HG03025 (cell line): ENCODE data around the gene DISC1.
"Not testable (repeated sequence)": the region's sequence is repeated elsewhere in the genome, so short reads cannot be mapped to it uniquely, and the experiment has no call there.

Experiments used
- ATAC-seq: cut with Tn5 transposase; IDR thresholded peaks from one replicate; pipeline ENCODE4 v1.9.1; 2021; ENCODE audit warnings: mild to moderate bottlenecking, moderate library complexity; ENCODE audit not compliant: unreplicated experiment, low FRiP score

DISC1 gene

GRCh38 chr1:231605149-231606100, 21.2 kb upstream of the DISC1 start:
- ATAC-seq: no peak

- no peak for ATAC-seq
Observed at GRCh38 chr1:231606712-231607111, 19.9 kb upstream of the DISC1 start.

GRCh38 chr1:231610388-231610787, 16.2 kb upstream of the DISC1 start:
- no peak for ATAC-seq

- no peak for ATAC-seq
Observed at GRCh38 chr1:231611111-231611510, 15.5 kb upstream of the DISC1 start.

- ATAC-seq: no peak
Observed at GRCh38 chr1:231611851-231612250, 14.7 kb upstream of the DISC1 start.

- ATAC-seq: peak; percentile 97
Observed at GRCh38 chr1:231612393-231613089, 14.0 kb upstream of the DISC1 start.

GRCh38 chr1:231613419-231614349, 12.9 kb upstream of the DISC1 start:
- ATAC-seq: no peak

- ATAC-seq: no peak
Observed at GRCh38 chr1:231616667-231617066, 9.9 kb upstream of the DISC1 start.

GRCh38 chr1:231618609-231619256, 7.9 kb upstream of the DISC1 start:
- ATAC-seq: no peak

GRCh38 chr1:231619257-231619634, 7.3 kb upstream of the DISC1 start:
- ATAC-seq: no peak

- ATAC-seq: not testable (repeated sequence)
Observed at GRCh38 chr1:231625042-231625441, 1.5 kb upstream of the DISC1 start.

GRCh38 chr1:231625975-231626534, 535 bp upstream of the DISC1 start:
- no peak for ATAC-seq

- no peak for ATAC-seq
Observed at GRCh38 chr1:231626951-231627614, 493 bp downstream of the DISC1 start.

GRCh38 chr1:231628207-231628876, 1.8 kb downstream of the DISC1 start:
- ATAC-seq: no peak

- ATAC-seq: no peak
Observed at GRCh38 chr1:231629132-231629531, 2.5 kb downstream of the DISC1 start.

- no peak for ATAC-seq
Observed at GRCh38 chr1:231630558-231631205, 4.1 kb downstream of the DISC1 start.

GRCh38 chr1:231631717-231632116, 5.1 kb downstream of the DISC1 start:
- no peak for ATAC-seq

- ATAC-seq: no peak
Observed at GRCh38 chr1:231632119-231632518, 5.5 kb downstream of the DISC1 start.
